WTC11 (cell line): ENCODE results near the gene INKA1. TPM values are rescaled to one million over a fixed set of nuclear protein-coding genes. Genes with fewer than 3 reads are reported as not detected.

Experiments used
- ATAC-seq: fragments of 200-7000 bp; cut with Tn5 transposase; 2 replicates; pipeline ENCODE4 v1.10.0; 2021; ENCODE audit warnings: mild to moderate bottlenecking, moderate library complexity
- CTCF ChIA-PET: fragments of 300-600 bp; sonication (Branson Sonifier 250); formaldehyde crosslinking; loops from one replicate; lab custom pipeline; 2021; ENCODE audit warnings: antibody characterized with exemption; lab: Charles Lee
- POLR2A ChIA-PET: fragments of 350-600 bp; sonication (Branson Sonifier 250); formaldehyde crosslinking; loops from one replicate; lab custom pipeline; 2021; ENCODE audit warnings: antibody characterized with exemption; lab: Charles Lee
- DNase-seq: peaks from one replicate; pipeline ENCODE4 v3.0.0; 2021; ENCODE audit warnings: low spot score
- H3K27ac Mint-ChIP-seq: 2 replicates; pipeline ENCODE4 v1.8.0; 2021; ENCODE audit warnings: mixed read lengths
- H3K27me3 Mint-ChIP-seq: 2 replicates; pipeline ENCODE4 v1.8.0; 2021; ENCODE audit warnings: low read depth, mild to moderate bottlenecking, moderate library complexity, mixed read lengths
- H3K36me3 Mint-ChIP-seq: 2 replicates; pipeline ENCODE4 v1.8.0; 2021; ENCODE audit warnings: mixed read lengths
- H3K4me1 Mint-ChIP-seq: 2 replicates; pipeline ENCODE4 v1.8.0; 2022; ENCODE audit warnings: mixed read lengths
- H3K4me3 Mint-ChIP-seq: 2 replicates; pipeline ENCODE4 v1.8.0; 2021; ENCODE audit warnings: mild to moderate bottlenecking, moderate library complexity, mixed read lengths
- H3K9me3 Mint-ChIP-seq: 2 replicates; pipeline ENCODE4 v1.8.0; 2021; ENCODE audit warnings: mixed read lengths
- CREB1 ChIP-seq: sonication (generic); formaldehyde crosslinking; IDR thresholded peaks from 2 replicates; pipeline ENCODE4 v1.8.0; 2023; ENCODE audit warnings: mild to moderate bottlenecking, missing genetic modification reagents
- CTCF ChIP-seq: fragments of 200-600 bp; IDR thresholded peaks from 2 replicates; pipeline ENCODE4 v1.8.0; 2022; ENCODE audit warnings: antibody characterized with exemption
- E2F4 ChIP-seq: sonication (generic); formaldehyde crosslinking; IDR thresholded peaks from 2 replicates; pipeline ENCODE4 v1.8.1; 2022; ENCODE audit warnings: low read depth, mild to moderate bottlenecking, moderate library complexity, missing genetic modification reagents, borderline replicate concordance
- ELF4 ChIP-seq: sonication (generic); formaldehyde crosslinking; IDR thresholded peaks from 2 replicates; pipeline ENCODE4 v1.8.1; 2022; ENCODE audit warnings: low read depth, mild to moderate bottlenecking, moderate library complexity, missing genetic modification reagents
- ETV6 ChIP-seq: sonication (generic); formaldehyde crosslinking; IDR thresholded peaks from 2 replicates; pipeline ENCODE4 v1.8.1; 2022; ENCODE audit warnings: mild to moderate bottlenecking, missing genetic modification reagents
- FOXK1 ChIP-seq: sonication (generic); formaldehyde crosslinking; IDR thresholded peaks from 2 replicates; pipeline ENCODE4 v1.8.0; 2022; ENCODE audit warnings: mild to moderate bottlenecking, moderate library complexity, missing genetic modification reagents
- FOXP1 ChIP-seq: sonication (generic); formaldehyde crosslinking; IDR thresholded peaks from 2 replicates; pipeline ENCODE4 v1.8.0; 2022; ENCODE audit warnings: missing genetic modification reagents, mild to moderate bottlenecking, moderate library complexity, borderline replicate concordance
- GABPB1 ChIP-seq: sonication (generic); formaldehyde crosslinking; IDR thresholded peaks from 2 replicates; pipeline ENCODE4 v1.8.1; 2023; ENCODE audit warnings: mild to moderate bottlenecking, missing genetic modification reagents
- GRHL2 ChIP-seq: fragments of 250-450 bp; sonication (Bioruptor Pico); IDR thresholded peaks from 2 replicates; pipeline ENCODE4 v1.8.0; 2022; ENCODE audit warnings: mild to moderate bottlenecking, moderate library complexity; ENCODE audit not compliant: insufficient replicate concordance, severe bottlenecking
- HMGA2 ChIP-seq: fragments of 250-450 bp; sonication (Bioruptor Pico); IDR thresholded peaks from 2 replicates; pipeline ENCODE4 v1.4.0; 2021; ENCODE audit warnings: mild to moderate bottlenecking, moderate library complexity
- IRF2 ChIP-seq: sonication (generic); formaldehyde crosslinking; IDR thresholded peaks from 2 replicates; pipeline ENCODE4 v1.8.0; 2022; ENCODE audit warnings: low read depth, missing genetic modification reagents, borderline replicate concordance
- NFATC4 ChIP-seq: fragments of 250-450 bp; sonication (Bioruptor Pico); IDR thresholded peaks from 2 replicates; pipeline ENCODE4 v1.9.0; 2021; ENCODE audit warnings: mild to moderate bottlenecking
- NR1H2 ChIP-seq: sonication (generic); formaldehyde crosslinking; IDR thresholded peaks from 2 replicates; pipeline ENCODE4 v1.9.0; 2021; ENCODE audit warnings: mild to moderate bottlenecking, moderate library complexity, missing genetic modification reagents
- PRRX2 ChIP-seq: fragments of 250-450 bp; sonication (Bioruptor Pico); IDR thresholded peaks from 2 replicates; pipeline ENCODE4 v1.8.0; 2021; ENCODE audit warnings: mild to moderate bottlenecking
- SMAD3 ChIP-seq: sonication (generic); formaldehyde crosslinking; IDR thresholded peaks from 2 replicates; pipeline ENCODE4 v1.8.0; 2022; ENCODE audit warnings: missing genetic modification reagents, mild to moderate bottlenecking, borderline replicate concordance
- USF1 ChIP-seq: sonication (generic); formaldehyde crosslinking; IDR thresholded peaks from 2 replicates; pipeline ENCODE4 v1.8.0; 2022; ENCODE audit warnings: mild to moderate bottlenecking, missing genetic modification reagents
- USF2 ChIP-seq: sonication (generic); formaldehyde crosslinking; IDR thresholded peaks from 2 replicates; pipeline ENCODE4 v1.8.1; 2023; ENCODE audit warnings: mild to moderate bottlenecking, missing genetic modification reagents, moderate library complexity
- ZNF232 ChIP-seq: sonication (generic); formaldehyde crosslinking; IDR thresholded peaks from 2 replicates; pipeline ENCODE4 v1.8.0; 2022; ENCODE audit warnings: mild to moderate bottlenecking, missing genetic modification reagents
- ZNF423 ChIP-seq: fragments of 250-450 bp; sonication (Bioruptor Pico); IDR thresholded peaks from 2 replicates; pipeline ENCODE4 v2.1.2; 2022; ENCODE audit warnings: mild to moderate bottlenecking, moderate library complexity
- total RNA-seq: library from RNA; stranded (reverse); gene quantifications from 3 replicates; pipeline ENCODE4 v1.2.3, GENCODE V29; 2021
- TF ChIP-seq, protein P1 (sequence below): sonication (generic); formaldehyde crosslinking; IDR thresholded peaks from 2 replicates; pipeline ENCODE4 v1.8.1; 2023; ENCODE audit warnings: mild to moderate bottlenecking, missing genetic modification reagents, borderline replicate concordance
- TF ChIP-seq, protein P2 (sequence below): sonication (generic); formaldehyde crosslinking; IDR thresholded peaks from 2 replicates; pipeline ENCODE4 v1.8.1; 2022; ENCODE audit warnings: missing genetic modification reagents, borderline replicate concordance
- TF ChIP-seq, protein P3 (sequence below): sonication (generic); formaldehyde crosslinking; IDR thresholded peaks from 2 replicates; pipeline ENCODE4 v1.8.0; 2022; ENCODE audit warnings: mild to moderate bottlenecking, missing genetic modification reagents
- TF ChIP-seq, protein P4 (sequence below): sonication (generic); formaldehyde crosslinking; IDR thresholded peaks from 2 replicates; pipeline ENCODE4 v1.8.1; 2022; ENCODE audit warnings: mild to moderate bottlenecking, moderate library complexity, missing genetic modification reagents

INKA1 gene
- total RNA-seq, 1 experiment from 2014 or later = 2.0 TPM

DNA sequence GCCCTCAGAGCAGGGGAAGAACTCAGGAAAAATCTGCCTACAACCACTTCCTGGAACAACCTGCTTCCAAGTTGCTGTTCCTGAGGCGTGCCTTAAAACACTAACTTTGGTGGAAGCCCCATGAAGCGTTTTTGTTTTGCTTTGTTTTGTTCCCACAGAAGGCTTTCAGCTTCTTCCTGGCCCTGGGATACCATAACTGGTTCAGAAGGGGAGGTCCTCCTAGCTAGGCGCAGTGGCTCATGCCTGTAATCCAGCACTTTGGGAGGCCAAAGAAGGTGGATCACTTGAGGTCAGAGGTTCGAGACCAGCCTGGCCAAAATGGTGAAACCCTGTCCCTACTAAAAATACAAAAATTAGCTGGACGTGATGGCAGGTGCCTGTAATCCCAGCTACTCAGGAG lies 15.5 kb upstream of the INKA1 start:
- no peak overlapping the region for H3K4me3 Mint-ChIP-seq
- ChIA-PET CTCF (interaction anchor here (1.6 to 3.5 kb wide), 2 partner anchors 14 to 123 kb away, joined by 4 to 36 read pairs; partner anchors contain the start of genes CDHR4 and INKA1), POLR2A (interaction anchor here (0.5 to 1.7 kb wide), 2 partner anchors 69 to 142 kb away, joined by 3 to 6 read pairs; no protein-coding TSS in a partner anchor)
- peaks cover 10% of the 10 kb centered on the region for H3K36me3 Mint-ChIP-seq
- no peak for DNase-seq
- no peaks in the 10 kb centered on the region for H3K9me3 Mint-ChIP-seq
- no peak overlapping the region for H3K27ac Mint-ChIP-seq
- H3K27me3 Mint-ChIP-seq = peaks cover 19% of the 10 kb centered on the region
- no peak for ATAC-seq
- TF ChIP-seq IRF2 (CRISPR knock-in tag) = no peak
- TF ChIP-seq FOXK1 (CRISPR knock-in tag) = no peak
- no peak for TF ChIP-seq GABPB1 (CRISPR knock-in tag)
- TF ChIP-seq CTCF = no peak
- no peak for TF ChIP-seq HMGA2 (CRISPR knock-in tag)
- TF ChIP-seq ELF4 (CRISPR knock-in tag) = no peak
- no peak for TF ChIP-seq NFATC4 (CRISPR knock-in tag)
- TF ChIP-seq ZNF232 (CRISPR knock-in tag) = no peak
- no peak for TF ChIP-seq FOXP1
- TF ChIP-seq ZNF423 = no peak
- no peak for TF ChIP-seq CREB1 (CRISPR knock-in tag)
- no peak for TF ChIP-seq USF2
- TF ChIP-seq, protein P1, sequence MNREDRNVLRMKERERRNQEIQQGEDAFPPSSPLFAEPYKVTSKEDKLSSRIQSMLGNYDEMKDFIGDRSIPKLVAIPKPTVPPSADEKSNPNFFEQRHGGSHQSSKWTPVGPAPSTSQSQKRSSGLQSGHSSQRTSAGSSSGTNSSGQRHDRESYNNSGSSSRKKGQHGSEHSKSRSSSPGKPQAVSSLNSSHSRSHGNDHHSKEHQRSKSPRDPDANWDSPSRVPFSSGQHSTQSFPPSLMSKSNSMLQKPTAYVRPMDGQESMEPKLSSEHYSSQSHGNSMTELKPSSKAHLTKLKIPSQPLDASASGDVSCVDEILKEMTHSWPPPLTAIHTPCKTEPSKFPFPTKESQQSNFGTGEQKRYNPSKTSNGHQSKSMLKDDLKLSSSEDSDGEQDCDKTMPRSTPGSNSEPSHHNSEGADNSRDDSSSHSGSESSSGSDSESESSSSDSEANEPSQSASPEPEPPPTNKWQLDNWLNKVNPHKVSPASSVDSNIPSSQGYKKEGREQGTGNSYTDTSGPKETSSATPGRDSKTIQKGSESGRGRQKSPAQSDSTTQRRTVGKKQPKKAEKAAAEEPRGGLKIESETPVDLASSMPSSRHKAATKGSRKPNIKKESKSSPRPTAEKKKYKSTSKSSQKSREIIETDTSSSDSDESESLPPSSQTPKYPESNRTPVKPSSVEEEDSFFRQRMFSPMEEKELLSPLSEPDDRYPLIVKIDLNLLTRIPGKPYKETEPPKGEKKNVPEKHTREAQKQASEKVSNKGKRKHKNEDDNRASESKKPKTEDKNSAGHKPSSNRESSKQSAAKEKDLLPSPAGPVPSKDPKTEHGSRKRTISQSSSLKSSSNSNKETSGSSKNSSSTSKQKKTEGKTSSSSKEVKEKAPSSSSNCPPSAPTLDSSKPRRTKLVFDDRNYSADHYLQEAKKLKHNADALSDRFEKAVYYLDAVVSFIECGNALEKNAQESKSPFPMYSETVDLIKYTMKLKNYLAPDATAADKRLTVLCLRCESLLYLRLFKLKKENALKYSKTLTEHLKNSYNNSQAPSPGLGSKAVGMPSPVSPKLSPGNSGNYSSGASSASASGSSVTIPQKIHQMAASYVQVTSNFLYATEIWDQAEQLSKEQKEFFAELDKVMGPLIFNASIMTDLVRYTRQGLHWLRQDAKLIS (CRISPR knock-in tag) = no peak
- TF ChIP-seq SMAD3 (CRISPR knock-in tag) = no peak
- TF ChIP-seq, protein P2, sequence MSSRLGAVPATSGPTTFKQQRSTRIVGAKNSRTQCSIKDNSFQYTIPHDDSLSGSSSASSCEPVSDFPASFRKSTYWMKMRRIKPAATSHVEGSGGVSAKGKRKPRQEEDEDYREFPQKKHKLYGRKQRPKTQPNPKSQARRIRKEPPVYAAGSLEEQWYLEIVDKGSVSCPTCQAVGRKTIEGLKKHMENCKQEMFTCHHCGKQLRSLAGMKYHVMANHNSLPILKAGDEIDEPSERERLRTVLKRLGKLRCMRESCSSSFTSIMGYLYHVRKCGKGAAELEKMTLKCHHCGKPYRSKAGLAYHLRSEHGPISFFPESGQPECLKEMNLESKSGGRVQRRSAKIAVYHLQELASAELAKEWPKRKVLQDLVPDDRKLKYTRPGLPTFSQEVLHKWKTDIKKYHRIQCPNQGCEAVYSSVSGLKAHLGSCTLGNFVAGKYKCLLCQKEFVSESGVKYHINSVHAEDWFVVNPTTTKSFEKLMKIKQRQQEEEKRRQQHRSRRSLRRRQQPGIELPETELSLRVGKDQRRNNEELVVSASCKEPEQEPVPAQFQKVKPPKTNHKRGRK = no peak
- no peak for TF ChIP-seq USF1 (CRISPR knock-in tag)
- peaks cover 20% of the 10 kb centered on the region for H3K4me1 Mint-ChIP-seq

DNA sequence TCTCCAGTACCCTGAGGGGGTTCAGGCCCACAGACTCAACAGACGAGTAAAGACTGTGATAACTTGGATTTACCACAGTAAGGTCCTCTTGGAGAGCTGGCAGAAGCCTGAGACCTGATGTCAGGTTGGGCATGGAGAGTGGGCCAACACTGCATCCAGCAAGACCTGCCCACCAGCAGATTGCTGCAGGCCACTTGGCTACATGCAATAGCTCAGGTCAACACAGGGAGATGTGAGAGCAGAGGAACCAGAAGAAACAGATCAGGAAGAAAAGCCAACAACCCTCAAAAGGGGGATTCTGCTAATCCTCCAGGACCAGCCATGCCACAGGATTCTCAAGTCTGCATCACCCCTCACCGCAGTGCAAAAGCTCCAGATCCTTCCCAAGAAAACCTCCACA lies 15.0 kb upstream of the INKA1 start:
- DNase-seq (no peak), ATAC-seq (no peak)
- Mint-ChIP-seq H3K27ac (no peak overlapping the region), H3K9me3 (no peaks in the 10 kb centered on the region), H3K36me3 (peaks cover 10% of the 10 kb centered on the region), H3K27me3 (peaks cover 19% of the 10 kb centered on the region), H3K4me3 (no peak overlapping the region), H3K4me1 (peaks cover 20% of the 10 kb centered on the region)
- TF ChIP-seq GRHL2 (CRISPR knock-in tag) (no peak), ETV6 (CRISPR knock-in tag) (no peak), PRRX2 (CRISPR knock-in tag) (no peak), NR1H2 (no peak), IRF2 (CRISPR knock-in tag) (no peak), FOXP1 (no peak), E2F4 (CRISPR knock-in tag) (no peak)
- TF ChIP-seq, protein P3, sequence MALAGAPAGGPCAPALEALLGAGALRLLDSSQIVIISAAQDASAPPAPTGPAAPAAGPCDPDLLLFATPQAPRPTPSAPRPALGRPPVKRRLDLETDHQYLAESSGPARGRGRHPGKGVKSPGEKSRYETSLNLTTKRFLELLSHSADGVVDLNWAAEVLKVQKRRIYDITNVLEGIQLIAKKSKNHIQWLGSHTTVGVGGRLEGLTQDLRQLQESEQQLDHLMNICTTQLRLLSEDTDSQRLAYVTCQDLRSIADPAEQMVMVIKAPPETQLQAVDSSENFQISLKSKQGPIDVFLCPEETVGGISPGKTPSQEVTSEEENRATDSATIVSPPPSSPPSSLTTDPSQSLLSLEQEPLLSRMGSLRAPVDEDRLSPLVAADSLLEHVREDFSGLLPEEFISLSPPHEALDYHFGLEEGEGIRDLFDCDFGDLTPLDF (CRISPR knock-in tag) = no peak
- TF ChIP-seq, protein P4, sequence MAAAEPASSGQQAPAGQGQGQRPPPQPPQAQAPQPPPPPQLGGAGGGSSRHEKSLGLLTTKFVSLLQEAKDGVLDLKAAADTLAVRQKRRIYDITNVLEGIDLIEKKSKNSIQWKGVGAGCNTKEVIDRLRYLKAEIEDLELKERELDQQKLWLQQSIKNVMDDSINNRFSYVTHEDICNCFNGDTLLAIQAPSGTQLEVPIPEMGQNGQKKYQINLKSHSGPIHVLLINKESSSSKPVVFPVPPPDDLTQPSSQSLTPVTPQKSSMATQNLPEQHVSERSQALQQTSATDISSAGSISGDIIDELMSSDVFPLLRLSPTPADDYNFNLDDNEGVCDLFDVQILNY (CRISPR knock-in tag) = no peak
- ChIA-PET CTCF (interaction anchor here (3.5 kb wide), 1 partner anchor 14 kb away, joined by 36 read pairs; the partner anchor contains the start of genes CDHR4 and INKA1), POLR2A (no interaction called here)
